Fibroblast of villous mesenchyme (primary cell): Measurements from ENCODE around the gene SLC47A2. TPM values are rescaled to one million over a fixed set of nuclear protein-coding genes. Genes with fewer than 3 reads are reported as not detected.

Experiments used
- DNase-seq: peaks from one replicate; pipeline ENCODE4 v3.0.0-alpha.2; 2010; ENCODE audit warnings: low read depth
- H3K4me3 ChIP-seq: 2 replicates; pipeline ENCODE4 v1.5.1; 2011; ENCODE audit warnings: low read depth, mild to moderate bottlenecking, low read length
- CTCF ChIP-seq: IDR thresholded peaks from 2 replicates; pipeline ENCODE4 v1.5.1; 2012; ENCODE audit warnings: low read depth, mild to moderate bottlenecking, low read length; ENCODE audit not compliant: insufficient read depth
- total RNA-seq: library from RNA; depleted of rRNA; stranded (reverse); fragments of >200 nt; gene quantifications from 2 replicates; pipeline ENCODE4 v1.2.3, GENCODE V29; 2012

The SLC47A2 gene
- total RNA-seq, 1 donor = not detected

- H3K4me3 ChIP-seq = no peak overlapping the region
- no peak for TF ChIP-seq CTCF
- no peak for DNase-seq
These were observed 19.7 kb upstream of the SLC47A2 start for GRCh38 chr17:19736071-19736470.

GRCh38 chr17:19733953-19734526, 17.7 kb upstream of the SLC47A2 start:
- no peak for DNase-seq
- TF ChIP-seq CTCF = no peak
- no peak overlapping the region for H3K4me3 ChIP-seq

- H3K4me3 ChIP-seq = no peak overlapping the region
- no peak for TF ChIP-seq CTCF
- DNase-seq = no peak
These were observed 15.2 kb upstream of the SLC47A2 start for GRCh38 chr17:19731626-19732025.

GRCh38 chr17:19730843-19731242, 14.5 kb upstream of the SLC47A2 start:
- no peak for DNase-seq
- TF ChIP-seq CTCF = no peak
- H3K4me3 ChIP-seq = no peak overlapping the region

GRCh38 chr17:19729900-19730299, 13.5 kb upstream of the SLC47A2 start:
- TF ChIP-seq CTCF = no peak
- no peak overlapping the region for H3K4me3 ChIP-seq
- DNase-seq = no peak

GRCh38 chr17:19728084-19728495, 11.7 kb upstream of the SLC47A2 start:
- H3K4me3 ChIP-seq = no peak overlapping the region
- TF ChIP-seq CTCF = no peak
- peak; percentile 89 for DNase-seq

GRCh38 chr17:19727501-19728078, 11.2 kb upstream of the SLC47A2 start:
- peak; percentile 92 for DNase-seq
- H3K4me3 ChIP-seq = no peak overlapping the region
- TF ChIP-seq CTCF = no peak
